ENCODE data around the gene HDAC4. TPM values are rescaled to one million over a fixed set of nuclear protein-coding genes. Genes with fewer than 3 reads are reported as not detected.

HDAC4 gene
- total and polyA plus RNA-seq, 2 of the 4 experiments (the other 2 are of a cell fraction) = 4.1 to 7.2 TPM

DNA sequence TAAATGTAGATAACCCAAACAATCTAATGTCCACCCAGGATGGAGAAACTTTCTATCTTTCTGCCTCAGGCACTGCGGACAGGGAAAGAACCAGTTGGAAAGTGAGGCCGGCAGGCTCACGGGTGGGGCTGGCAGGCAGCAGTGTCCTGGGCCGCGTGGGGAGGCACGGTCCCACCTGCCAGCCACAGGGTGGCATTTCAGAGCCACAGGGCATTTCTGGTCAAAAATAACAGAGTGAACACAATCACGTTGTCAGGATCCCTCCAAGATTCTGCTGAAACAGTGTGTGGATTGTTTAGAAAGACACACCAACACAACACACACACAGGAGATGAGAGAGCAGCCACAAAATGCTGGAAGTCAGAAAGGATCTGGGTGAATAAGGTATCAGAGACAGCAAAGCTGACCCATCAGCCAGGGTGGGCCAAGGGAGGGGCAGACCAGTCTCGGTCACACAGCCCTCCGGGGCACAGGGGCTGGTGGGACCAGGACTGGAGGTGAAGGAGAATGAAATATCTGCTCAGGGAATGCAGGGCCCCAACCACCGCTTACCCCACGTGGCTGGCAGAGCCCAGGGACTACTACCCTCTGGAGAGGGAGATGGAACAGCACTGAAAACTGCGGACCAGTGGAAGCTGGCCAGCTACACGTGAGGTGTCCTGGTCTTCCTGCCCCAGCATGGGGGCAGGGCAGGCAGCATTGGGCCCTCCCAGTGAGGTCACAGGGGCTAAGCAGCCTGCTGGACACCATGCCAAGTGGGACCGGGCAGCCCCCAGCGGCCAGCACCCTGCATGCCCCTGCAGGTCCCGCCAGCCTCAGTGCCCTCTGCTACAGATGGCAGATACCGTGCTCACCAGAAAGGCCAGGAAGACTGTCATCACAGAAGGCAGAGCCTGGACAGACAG lies 173.9 kb downstream of the HDAC4 start (continued):
- no peak for TF ChIP-seq RFX5 (IDR thresholded peaks at IDR 0.05; ENCODE audit: low read depth, low read length)

DNA sequence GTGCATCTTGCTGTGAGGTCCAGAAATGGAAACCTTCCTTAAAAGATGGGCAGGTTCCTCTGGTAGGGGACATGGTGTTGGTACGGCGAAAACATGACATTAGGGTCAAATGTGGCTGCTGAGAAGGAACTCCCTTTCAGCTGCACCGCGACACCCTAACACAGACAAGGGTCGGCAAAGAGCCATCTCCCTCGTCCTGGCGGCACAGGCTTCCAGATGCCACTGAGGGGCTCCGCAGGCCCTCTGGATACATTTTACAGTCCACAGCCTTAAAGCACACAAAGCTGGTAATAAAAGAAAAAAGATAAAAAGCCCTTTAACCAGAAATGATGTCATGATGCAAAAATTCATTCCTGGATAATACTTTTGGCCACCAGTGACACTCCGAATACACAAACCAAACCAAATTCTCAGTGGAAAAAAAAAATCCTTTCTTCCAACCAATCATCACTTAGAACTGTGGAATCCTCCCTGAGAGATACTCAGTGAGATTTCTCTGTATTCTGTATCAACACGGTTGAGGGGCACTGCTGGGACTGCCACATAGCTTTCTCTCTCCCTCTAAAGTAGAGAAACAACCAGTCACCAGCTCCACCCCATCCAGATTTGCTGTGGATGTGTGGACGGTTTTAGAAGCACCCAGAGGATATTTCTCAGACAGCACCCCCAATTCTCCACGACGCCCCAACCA lies 174.8 kb downstream of the HDAC4 start:
- ATAC-seq (ENCODE audit: low read depth) (peak; percentile 75), DNase-seq (peak; percentile 86)
- H3K79me1 ChIP-seq (ENCODE audit: low read depth in 1 of 2, low read length in 2 of 2) = peaks cover 36 to 74% of the 10 kb centered on the region in 2 experiments
- peaks cover 35% of the 10 kb centered on the region for H3K9me1 ChIP-seq (ENCODE audit: insufficient read depth, low read length)
- no peaks in the 10 kb centered on the region for H3K9me3 ChIP-seq (ENCODE audit: control insufficient read depth, insufficient read depth, low read length)
- peak overlapping the region; percentile 71 for H3K18ac ChIP-seq (ENCODE audit: low read depth, low read length)
- peak overlapping the region; percentile 89 for H2BK20ac ChIP-seq (ENCODE audit: low read depth, low read length)
- H2BK15ac ChIP-seq (ENCODE audit: low read depth, low read length) = peak overlapping the region; percentile 72; the same call in 2 of the 3 replicates
- WGBS, 2 experiments (ENCODE audit: extremely low coverage in 2 of 2, insufficient read length in 1 of 2) = 0% methylated on average over 1 of the region's 13 CpGs; no CpG with 5 or more reads in 1 of the 2 experiments
- peak overlapping the region; percentile 66; the same call in 1 of the 2 replicates for H3K56ac ChIP-seq (ENCODE audit: extremely low read depth, insufficient read depth, low read length)
- peak overlapping the region; percentile 76 for H2BK5ac ChIP-seq (ENCODE audit: low read depth, low read length, poor library complexity, severe bottlenecking)
- peak overlapping the region; percentile 91 for H2AK5ac ChIP-seq (ENCODE audit: low read depth, low read length)
- in situ Hi-C loops (cut with MboI; ENCODE audit: low sequenced_read_pairs) = no loop called here
- peak; percentile 28; the same call in 1 of the 2 replicates for TF ChIP-seq RAD21 (IDR thresholded peaks at IDR 0.05; ENCODE audit: low read length)
- no peak for TF ChIP-seq MXI1 (IDR thresholded peaks at IDR 0.05; ENCODE audit: borderline replicate concordance, low read depth, low read length)
- no peak for TF ChIP-seq FOS (IDR thresholded peaks at IDR 0.05; ENCODE audit: low read depth, low read length)
- no peak for TF ChIP-seq CEBPB (IDR thresholded peaks at IDR 0.05; ENCODE audit: low read depth, low read length)
- TF ChIP-seq, protein P1, sequence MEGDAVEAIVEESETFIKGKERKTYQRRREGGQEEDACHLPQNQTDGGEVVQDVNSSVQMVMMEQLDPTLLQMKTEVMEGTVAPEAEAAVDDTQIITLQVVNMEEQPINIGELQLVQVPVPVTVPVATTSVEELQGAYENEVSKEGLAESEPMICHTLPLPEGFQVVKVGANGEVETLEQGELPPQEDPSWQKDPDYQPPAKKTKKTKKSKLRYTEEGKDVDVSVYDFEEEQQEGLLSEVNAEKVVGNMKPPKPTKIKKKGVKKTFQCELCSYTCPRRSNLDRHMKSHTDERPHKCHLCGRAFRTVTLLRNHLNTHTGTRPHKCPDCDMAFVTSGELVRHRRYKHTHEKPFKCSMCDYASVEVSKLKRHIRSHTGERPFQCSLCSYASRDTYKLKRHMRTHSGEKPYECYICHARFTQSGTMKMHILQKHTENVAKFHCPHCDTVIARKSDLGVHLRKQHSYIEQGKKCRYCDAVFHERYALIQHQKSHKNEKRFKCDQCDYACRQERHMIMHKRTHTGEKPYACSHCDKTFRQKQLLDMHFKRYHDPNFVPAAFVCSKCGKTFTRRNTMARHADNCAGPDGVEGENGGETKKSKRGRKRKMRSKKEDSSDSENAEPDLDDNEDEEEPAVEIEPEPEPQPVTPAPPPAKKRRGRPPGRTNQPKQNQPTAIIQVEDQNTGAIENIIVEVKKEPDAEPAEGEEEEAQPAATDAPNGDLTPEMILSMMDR (conservative IDR thresholded peaks at IDR 0.05; ENCODE audit: low read depth, low read length) = no peak; the same call in 1 of the 2 replicates
- no peak for TF ChIP-seq BHLHE40 (IDR thresholded peaks at IDR 0.05; ENCODE audit: low read depth, low read length)
- H4K8ac ChIP-seq (ENCODE audit: low read depth in 2 of 2, low read length in 2 of 2) = peak overlapping the region; percentile 53 to 96; a peak in 3 of 4 replicates
- peaks cover 51% of the 10 kb centered on the region for H3K4me1 ChIP-seq (ENCODE audit: control insufficient read depth, insufficient read depth, low read length)
- H2AK9ac ChIP-seq (replicated peaks; ENCODE audit: low read depth, low read length, poor library complexity) = peak overlapping the region; percentile 91
- peak overlapping the region; percentile 61 for H4K5ac ChIP-seq (ENCODE audit: low read depth, low read length)
- peak overlapping the region; percentile 71 for H3K23ac ChIP-seq (ENCODE audit: low read depth, low read length)
- H3K9ac ChIP-seq (ENCODE audit: low read depth, low read length) = peak overlapping the region; percentile 22
- H3K27ac ChIP-seq (ENCODE audit: insufficient read depth, low read length) = peak overlapping the region; percentile 89
- peak overlapping the region; percentile 93 for H3K4ac ChIP-seq (ENCODE audit: low read depth, low read length)
- H2AFZ ChIP-seq (replicated peaks; ENCODE audit: low read length, poor library complexity) = peak overlapping the region; percentile 72
- H3K36me3 ChIP-seq (ENCODE audit: control insufficient read depth, insufficient read depth, low read length) = no peaks in the 10 kb centered on the region
- peak overlapping the region; percentile 92 for H2BK120ac ChIP-seq (ENCODE audit: low read depth, low read length)
- no peak overlapping the region for H3K4me3 ChIP-seq (ENCODE audit: insufficient read depth, low read depth, low read length)
- H4K91ac ChIP-seq (ENCODE audit: insufficient read depth, low read depth, low read length) = peak overlapping the region; percentile 92
- H4K20me1 ChIP-seq (ENCODE audit: insufficient read depth, low read length) = peaks cover 19% of the 10 kb centered on the region
- peak overlapping the region; percentile 64 for H3K14ac ChIP-seq (replicated peaks; ENCODE audit: low read depth, low read length)
- H3K27me3 ChIP-seq (ENCODE audit: control insufficient read depth, insufficient read depth, low read length) = no peaks in the 10 kb centered on the region
- no TSS peak for BruUV-seq (replicated peaks)
- peak overlapping the region; percentile 73 for H3K4me2 ChIP-seq (ENCODE audit: low read depth, low read length)
- CTCF ChIA-PET = no interaction called here
- dilution Hi-C loops (cut with HindIII; ENCODE audit: low sequenced_read_pairs, unreplicated experiment) = no loop called here
- intact Hi-C loops (cut with micrococcal nuclease) = loop anchor here (5.0 to 10.0 kb wide), 2 partner anchors 61 to 169 kb away; no protein-coding TSS in a partner anchor
- POLR2A ChIA-PET (ENCODE audit: unreplicated experiment) = no interaction called here

Measured in IMR-90 (cell line).